Dermis blood vessel endothelial cell (primary cell): ENCODE data around the gene SLCO1C1. TPM values are rescaled to one million over a fixed set of nuclear protein-coding genes. Genes with fewer than 3 reads are reported as not detected.
"Not testable (repeated sequence)": the region's sequence is repeated elsewhere in the genome, so short reads cannot be mapped to it uniquely, and the experiment has no call there.

Experiments
- DNase-seq: peaks from one replicate; pipeline ENCODE4 v3.0.0; 2010
- total RNA-seq: library from RNA; depleted of rRNA; stranded (reverse); fragments of >200 nt; gene quantifications from 2 replicates; pipeline ENCODE4 v1.2.3, GENCODE V29; 2014

Gene SLCO1C1, protein sequence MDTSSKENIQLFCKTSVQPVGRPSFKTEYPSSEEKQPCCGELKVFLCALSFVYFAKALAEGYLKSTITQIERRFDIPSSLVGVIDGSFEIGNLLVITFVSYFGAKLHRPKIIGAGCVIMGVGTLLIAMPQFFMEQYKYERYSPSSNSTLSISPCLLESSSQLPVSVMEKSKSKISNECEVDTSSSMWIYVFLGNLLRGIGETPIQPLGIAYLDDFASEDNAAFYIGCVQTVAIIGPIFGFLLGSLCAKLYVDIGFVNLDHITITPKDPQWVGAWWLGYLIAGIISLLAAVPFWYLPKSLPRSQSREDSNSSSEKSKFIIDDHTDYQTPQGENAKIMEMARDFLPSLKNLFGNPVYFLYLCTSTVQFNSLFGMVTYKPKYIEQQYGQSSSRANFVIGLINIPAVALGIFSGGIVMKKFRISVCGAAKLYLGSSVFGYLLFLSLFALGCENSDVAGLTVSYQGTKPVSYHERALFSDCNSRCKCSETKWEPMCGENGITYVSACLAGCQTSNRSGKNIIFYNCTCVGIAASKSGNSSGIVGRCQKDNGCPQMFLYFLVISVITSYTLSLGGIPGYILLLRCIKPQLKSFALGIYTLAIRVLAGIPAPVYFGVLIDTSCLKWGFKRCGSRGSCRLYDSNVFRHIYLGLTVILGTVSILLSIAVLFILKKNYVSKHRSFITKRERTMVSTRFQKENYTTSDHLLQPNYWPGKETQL
- total RNA-seq, result 0.05 TPM in 1 of 2 replicates, not detected in the other

DNA sequence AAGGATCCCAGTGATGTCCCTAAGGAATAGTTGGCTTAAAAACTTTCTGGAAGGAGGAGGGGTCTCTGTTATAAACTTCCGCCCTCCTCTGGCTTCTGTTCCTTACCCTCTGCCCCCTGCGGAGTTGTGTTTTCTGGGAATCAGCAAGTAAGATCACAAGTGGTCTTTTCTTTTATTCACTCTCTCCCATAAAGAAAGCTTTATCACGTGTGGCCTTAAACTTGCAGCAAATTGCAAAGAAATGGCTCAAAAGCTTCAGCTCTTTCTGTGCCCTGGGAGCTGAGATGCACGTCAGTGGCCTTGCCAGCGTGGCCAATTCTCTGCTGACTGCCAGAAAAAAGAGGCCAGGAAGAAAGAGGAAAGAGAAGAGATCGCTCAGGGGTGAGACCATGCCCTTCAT lies at the start of gene SLCO1C1:
TSS of gene SLCO1C1 (plus strand) at position 101 of the 400 bp plus-strand sequence. CDS start 4,245 bp downstream, outside the sequence.
- DNase-seq, result no peak

DNA sequence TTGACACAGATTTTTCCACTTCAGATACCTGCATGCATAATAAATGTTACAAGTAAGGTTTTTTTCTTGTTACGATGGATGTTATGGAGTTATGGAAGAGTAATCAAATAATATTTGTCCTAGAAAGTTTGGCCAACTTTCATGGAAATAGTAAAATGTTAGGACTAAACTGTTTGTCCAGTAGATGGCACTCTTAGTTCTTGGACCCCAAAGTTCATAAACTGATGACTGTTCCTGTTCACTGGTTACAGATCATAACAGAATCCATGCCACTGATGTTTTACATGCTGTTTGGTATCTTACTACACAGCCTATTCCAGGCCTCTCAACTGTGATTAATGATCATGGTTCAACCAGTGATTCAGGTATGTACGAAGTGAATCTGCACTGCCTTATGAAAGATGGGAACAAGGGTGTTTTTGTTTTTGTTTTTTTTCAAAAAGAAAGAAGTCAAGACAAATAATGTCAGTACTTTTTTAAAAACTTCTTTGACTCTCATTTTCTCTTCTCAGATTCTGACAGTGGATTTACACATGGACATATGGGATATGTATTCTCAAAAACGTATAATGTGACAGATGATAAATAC lies 48.8 kb upstream of the SLCO1C1 start:
- DNase-seq, result peak; percentile 65

- DNase-seq, result no peak
Observed at GRCh38 chr12:20653871-20654270, 41.3 kb upstream of the SLCO1C1 start.

DNA sequence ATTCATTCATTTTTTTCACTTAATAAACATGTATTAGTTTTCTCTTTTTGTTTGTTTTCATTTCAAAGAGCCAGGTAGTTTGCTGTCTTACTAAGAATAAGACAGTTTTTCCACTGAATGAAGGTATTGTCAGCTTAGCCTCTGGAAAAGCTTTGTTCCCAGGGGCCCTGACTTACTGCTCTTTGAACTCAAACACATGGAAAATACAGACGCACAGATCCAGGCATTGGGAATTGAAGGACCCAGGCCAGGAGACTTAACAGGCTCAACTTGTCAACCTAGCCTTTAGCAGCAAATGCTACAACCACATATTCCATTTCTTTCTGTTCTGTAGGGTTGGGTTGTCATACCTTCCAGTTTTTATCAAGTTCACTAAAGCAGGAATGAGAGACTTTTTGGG lies 38.5 kb upstream of the SLCO1C1 start:
- no peak for DNase-seq

DNA sequence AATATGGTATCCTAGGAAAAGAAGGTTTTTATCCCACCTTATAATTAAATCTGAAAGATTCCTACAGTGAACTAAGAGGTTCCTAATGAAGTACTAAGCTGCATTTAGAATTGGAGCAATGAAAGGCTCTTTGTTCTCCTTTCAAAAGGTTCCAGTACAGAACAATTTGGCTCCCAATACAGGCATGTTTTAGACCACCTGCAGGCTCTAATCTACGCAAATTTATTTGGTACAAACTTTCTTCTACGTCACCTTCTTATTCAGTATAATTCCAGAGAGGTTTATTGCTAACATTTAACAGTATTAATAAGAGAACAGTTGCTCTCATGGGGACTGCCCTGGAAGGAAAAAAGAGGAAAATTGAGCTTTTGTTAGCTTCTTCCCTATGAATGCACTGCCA lies 37.6 kb upstream of the SLCO1C1 start:
- DNase-seq, result no peak

GRCh38 chr12:20681334-20681733 lies 13.8 kb upstream of the SLCO1C1 start:
- no peak for DNase-seq

- no peak for DNase-seq
Observed at GRCh38 chr12:20696181-20696905, 1.2 kb downstream of the SLCO1C1 start.

- no peak for DNase-seq
Observed at GRCh38 chr12:20701106-20701505, 6.0 kb downstream of the SLCO1C1 start.

- peak; percentile 5 for DNase-seq
Observed at GRCh38 chr12:20704860-20705259, 9.7 kb downstream of the SLCO1C1 start.

- DNase-seq, result no peak
Observed at GRCh38 chr12:20711846-20712245, 16.7 kb downstream of the SLCO1C1 start.

GRCh38 chr12:20716037-20716436 lies 20.9 kb downstream of the SLCO1C1 start:
- DNase-seq, result no peak

- no peak for DNase-seq
Observed at GRCh38 chr12:20716985-20717384, 21.9 kb downstream of the SLCO1C1 start.

- DNase-seq, result no peak
Observed at GRCh38 chr12:20718294-20718693, 23.2 kb downstream of the SLCO1C1 start.

- peak; percentile 17 for DNase-seq
Observed at GRCh38 chr12:20722142-20722541, 27.0 kb downstream of the SLCO1C1 start.

- DNase-seq, result no peak
Observed at GRCh38 chr12:20731274-20731673, 36.1 kb downstream of the SLCO1C1 start.

DNA sequence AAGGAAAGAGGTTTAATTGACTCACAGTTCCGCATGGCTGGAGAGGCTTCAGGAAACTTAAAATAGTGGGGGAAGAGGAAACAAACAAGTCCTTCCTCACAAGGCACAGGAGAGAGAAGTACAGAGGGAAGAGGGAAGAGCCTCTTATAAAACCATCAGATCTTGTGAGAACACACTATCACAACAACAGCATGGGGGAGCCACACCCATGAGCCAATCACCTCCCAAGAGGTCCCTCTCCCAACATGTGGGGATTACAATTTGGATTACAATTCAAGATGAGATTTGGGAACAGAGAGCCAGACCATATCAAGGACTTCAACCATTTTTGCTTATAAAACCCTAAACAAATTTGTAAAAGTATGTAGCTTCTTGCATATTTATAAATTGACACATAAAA lies 45.8 kb downstream of the SLCO1C1 start:
- DNase-seq, result no peak

GRCh38 chr12:20748198-20748597 lies 53.1 kb downstream of the SLCO1C1 start:
- DNase-seq, result no peak

DNA sequence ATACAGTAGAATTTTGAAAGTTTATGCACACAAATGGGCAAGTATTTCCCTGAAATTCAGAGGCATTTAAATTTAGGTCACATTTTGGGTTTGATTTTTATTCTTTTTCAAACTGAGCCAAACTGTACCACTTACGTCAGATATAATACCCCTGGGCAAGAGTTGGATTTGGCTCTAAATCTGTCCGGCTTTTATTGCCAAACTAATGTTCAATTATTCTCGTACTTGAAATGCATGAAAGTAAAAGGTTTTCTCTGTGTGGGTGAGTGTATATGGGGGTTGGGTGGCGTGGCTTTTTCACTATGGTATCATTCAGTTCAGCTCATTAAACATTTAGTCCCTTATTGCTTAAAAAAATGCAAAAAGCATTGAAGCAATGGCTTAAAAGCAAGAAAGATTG lies 55.9 kb downstream of the SLCO1C1 start:
- no peak for DNase-seq

DNA sequence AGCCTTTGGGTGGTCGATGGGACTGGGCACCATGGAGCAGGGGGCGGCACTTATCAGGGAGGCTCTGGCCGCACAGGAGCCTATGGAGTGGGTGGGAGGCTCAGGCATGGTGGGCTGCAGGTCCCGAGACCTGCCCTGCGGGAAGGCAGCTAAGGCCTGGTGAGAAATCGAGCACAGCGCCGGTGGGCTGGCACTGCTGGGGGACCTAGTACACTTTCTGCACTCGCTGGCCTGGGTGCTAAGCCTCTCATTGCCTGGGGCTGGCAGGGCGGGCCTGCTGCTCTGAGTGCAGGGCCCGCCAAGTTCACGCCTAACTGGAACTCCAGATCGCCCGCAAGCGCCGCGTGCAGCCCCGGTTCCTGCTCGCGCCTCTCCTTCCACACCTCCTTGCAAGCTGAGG lies 82.3 kb downstream of the SLCO1C1 start:
- no peak for DNase-seq

- no peak for DNase-seq
Observed at GRCh38 chr12:20778969-20779368, 83.8 kb downstream of the SLCO1C1 start.

DNA sequence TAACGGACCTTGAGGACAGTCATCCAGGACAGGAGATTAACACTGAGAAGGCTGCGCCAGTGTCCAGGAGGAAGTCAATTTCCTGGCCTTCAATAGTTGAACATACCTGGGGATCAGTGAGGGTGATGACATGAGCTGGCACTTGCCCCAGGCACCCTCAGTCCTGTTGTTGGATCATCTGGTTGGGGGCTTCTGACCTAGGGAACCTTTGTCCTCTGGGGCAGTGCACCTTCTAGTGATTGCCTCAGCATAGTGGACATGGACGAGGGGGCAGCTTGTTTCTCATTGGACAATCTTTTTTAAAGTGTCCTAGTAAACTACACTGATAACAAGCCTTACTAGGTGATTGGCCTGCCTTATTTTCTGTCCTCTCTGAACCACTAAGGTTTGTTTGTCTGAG lies 84.8 kb downstream of the SLCO1C1 start:
- DNase-seq, result not testable (repeated sequence)

GRCh38 chr12:20783796-20784357 lies 88.7 kb downstream of the SLCO1C1 start:
- not testable (repeated sequence) for DNase-seq

- DNase-seq, result no peak
Observed at GRCh38 chr12:20792971-20793370, 97.8 kb downstream of the SLCO1C1 start.
